Measurements from ENCODE around the gene IRF8. TPM values are rescaled to one million over a fixed set of nuclear protein-coding genes. Genes with fewer than 3 reads are reported as not detected.

IRF8 gene
- total RNA-seq, 1 experiment from 2014 or later, result not detected

GRCh38 chr16:85851034-85851785, 47.8 kb upstream of the IRF8 start:
- CTCF ChIA-PET, result no interaction called here
- Mint-ChIP-seq H3K4me3 (ENCODE audit: unreplicated experiment) (no peak overlapping the region), H3K9me3 (ENCODE audit: unreplicated experiment) (no peaks in the 10 kb centered on the region), H3K27me3 (ENCODE audit: insufficient read depth, unreplicated experiment) (peaks cover 86% of the 10 kb centered on the region), H3K4me1 (ENCODE audit: insufficient read depth, unreplicated experiment) (no peaks in the 10 kb centered on the region), H3K36me3 (ENCODE audit: insufficient read depth, unreplicated experiment) (no peaks in the 10 kb centered on the region), H3K27ac (ENCODE audit: low read depth, unreplicated experiment) (no peak overlapping the region)
- no peak for TF ChIP-seq CTCF (IDR thresholded peaks at IDR 0.05; ENCODE audit: unreplicated experiment)
- POLR2A ChIA-PET, result no interaction called here
- no TSS peak for BruUV-seq (replicated peaks)
- intact Hi-C loops (cut with micrococcal nuclease), result no loop called here
- peak; percentile 6 for DNase-seq (ENCODE audit: unreplicated experiment)

GRCh38 chr16:85853547-85854545, 45.1 kb upstream of the IRF8 start:
- BruUV-seq (replicated peaks), result no TSS peak
- DNase-seq (ENCODE audit: unreplicated experiment), result no peak
- intact Hi-C loops (cut with micrococcal nuclease), result no loop called here
- CTCF ChIA-PET, result interaction anchor here (0.6 to 1.5 kb wide), 2 partner anchors 33 to 340 kb away, joined by 3 to 5 read pairs; no protein-coding TSS in a partner anchor
- H3K4me3 Mint-ChIP-seq (ENCODE audit: unreplicated experiment), result no peak overlapping the region
- H3K9me3 Mint-ChIP-seq (ENCODE audit: unreplicated experiment), result no peaks in the 10 kb centered on the region
- peaks cover 85% of the 10 kb centered on the region for H3K27me3 Mint-ChIP-seq (ENCODE audit: insufficient read depth, unreplicated experiment)
- H3K4me1 Mint-ChIP-seq (ENCODE audit: insufficient read depth, unreplicated experiment), result no peaks in the 10 kb centered on the region
- no peak for TF ChIP-seq CTCF (IDR thresholded peaks at IDR 0.05; ENCODE audit: unreplicated experiment)
- no peaks in the 10 kb centered on the region for H3K36me3 Mint-ChIP-seq (ENCODE audit: insufficient read depth, unreplicated experiment)
- POLR2A ChIA-PET, result interaction anchor here (1.5 kb wide), 1 partner anchor 13 kb away, joined by 3 read pairs; no protein-coding TSS in a partner anchor
- no peak overlapping the region for H3K27ac Mint-ChIP-seq (ENCODE audit: low read depth, unreplicated experiment)

- POLR2A ChIA-PET, result no interaction called here
Observed at GRCh38 chr16:85854935-85855334, 44.0 kb upstream of the IRF8 start.

More at GRCh38 chr16:85854935-85855334, 44.0 kb upstream of the IRF8 start:
- BruUV-seq (replicated peaks), result no TSS peak
- DNase-seq (ENCODE audit: unreplicated experiment), result no peak
- CTCF ChIA-PET, result interaction anchor here (0.6 kb wide), 1 partner anchor 34 kb away, joined by 4 read pairs; no protein-coding TSS in a partner anchor
- TF ChIP-seq CTCF (IDR thresholded peaks at IDR 0.05; ENCODE audit: unreplicated experiment), result no peak
- Mint-ChIP-seq H3K36me3 (ENCODE audit: insufficient read depth, unreplicated experiment) (no peaks in the 10 kb centered on the region), H3K27ac (ENCODE audit: low read depth, unreplicated experiment) (no peak overlapping the region), H3K9me3 (ENCODE audit: unreplicated experiment) (no peaks in the 10 kb centered on the region), H3K27me3 (ENCODE audit: insufficient read depth, unreplicated experiment) (peaks cover 83% of the 10 kb centered on the region), H3K4me1 (ENCODE audit: insufficient read depth, unreplicated experiment) (no peaks in the 10 kb centered on the region), H3K4me3 (ENCODE audit: unreplicated experiment) (no peak overlapping the region)
- intact Hi-C loops (cut with micrococcal nuclease), result no loop called here
